ENCODE results near the gene TAF4B. TPM values are rescaled to one million over a fixed set of nuclear protein-coding genes. Genes with fewer than 3 reads are reported as not detected.

TAF4B gene
- polyA plus RNA-seq, 1 of the 3 experiments (the other 2 are of a cell fraction) = 1.3 TPM

DNA sequence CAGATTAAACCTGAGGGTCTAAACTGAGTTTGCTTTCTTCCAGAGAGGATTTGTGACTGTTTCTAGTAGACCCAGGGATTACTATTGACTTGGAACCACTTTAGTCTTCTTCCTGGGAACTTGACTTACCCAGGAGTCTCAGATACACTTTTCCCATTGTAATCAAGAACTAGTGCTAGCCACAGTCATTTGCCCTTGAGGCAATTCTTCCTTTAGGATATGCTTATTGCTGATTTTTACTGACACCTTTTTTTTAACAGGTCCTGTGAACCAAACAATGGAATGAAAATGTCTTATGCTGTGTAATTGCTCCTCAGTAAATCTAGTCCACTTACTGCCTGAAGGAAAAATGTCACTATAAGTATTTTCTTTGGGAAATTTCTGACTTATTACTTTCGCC lies 78.3 kb downstream of the TAF4B start (continued):
- TF ChIP-seq, protein P1, sequence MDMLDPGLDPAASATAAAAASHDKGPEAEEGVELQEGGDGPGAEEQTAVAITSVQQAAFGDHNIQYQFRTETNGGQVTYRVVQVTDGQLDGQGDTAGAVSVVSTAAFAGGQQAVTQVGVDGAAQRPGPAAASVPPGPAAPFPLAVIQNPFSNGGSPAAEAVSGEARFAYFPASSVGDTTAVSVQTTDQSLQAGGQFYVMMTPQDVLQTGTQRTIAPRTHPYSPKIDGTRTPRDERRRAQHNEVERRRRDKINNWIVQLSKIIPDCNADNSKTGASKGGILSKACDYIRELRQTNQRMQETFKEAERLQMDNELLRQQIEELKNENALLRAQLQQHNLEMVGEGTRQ (IDR thresholded peaks at IDR 0.05; ENCODE audit: borderline replicate concordance, low read depth, low read length) = no peak
- no peak for TF ChIP-seq FOSL2 (IDR thresholded peaks at IDR 0.05; ENCODE audit: borderline replicate concordance, low read depth)
- TF ChIP-seq RAD21 (IDR thresholded peaks at IDR 0.05; ENCODE audit: low read length) = no peak

DNA sequence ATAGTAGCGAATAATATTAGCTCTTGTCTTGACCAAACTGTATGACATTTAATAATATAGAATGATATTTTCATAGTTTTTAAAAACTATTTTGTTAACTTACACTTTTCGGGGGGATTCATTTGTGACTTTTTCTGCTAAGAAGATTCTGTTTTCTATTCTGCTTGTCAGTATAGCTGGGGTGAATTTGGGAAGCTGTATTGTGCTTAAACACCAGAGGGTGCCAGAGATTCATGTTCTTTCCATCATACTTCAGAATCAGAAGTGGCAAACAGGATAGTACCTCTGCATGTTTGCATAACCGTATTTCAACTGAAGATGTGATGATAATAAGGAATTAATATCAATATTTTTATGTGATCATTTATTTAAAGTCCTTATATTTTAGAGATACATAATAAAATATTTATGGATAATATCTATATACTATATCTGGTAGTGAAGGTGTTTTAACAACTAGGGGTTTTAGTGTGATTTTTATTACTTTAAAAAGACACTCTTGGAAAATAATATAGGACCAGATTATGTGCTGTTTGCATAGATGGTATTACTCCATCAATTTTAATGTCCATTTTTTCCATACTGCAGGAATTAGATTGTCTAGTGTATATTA lies 81.0 kb downstream of the TAF4B start:
- H3K9me2 ChIP-seq = no peaks in the 10 kb centered on the region
- H3K79me2 ChIP-seq (ENCODE audit: insufficient read depth) = no peaks in the 10 kb centered on the region
- peaks cover 0 to 2% of the 10 kb centered on the region in 2 experiments; a peak in 1 of 4 replicates for H3K4me1 ChIP-seq (ENCODE audit: control insufficient read depth in 1 of 2, insufficient read depth in 2 of 2, low read depth in 1 of 2, low read length in 1 of 2)
- H3K27me3 ChIP-seq (ENCODE audit: insufficient read depth) = no peaks in the 10 kb centered on the region
- TF ChIP-seq, protein P1 (IDR thresholded peaks at IDR 0.05; ENCODE audit: borderline replicate concordance, low read depth, low read length) = no peak
- TF ChIP-seq JUND (IDR thresholded peaks at IDR 0.05) (no peak), SMC3 (IDR thresholded peaks at IDR 0.05; ENCODE audit: low read depth, low read length) (peak; percentile 87), MXI1 (IDR thresholded peaks at IDR 0.05; ENCODE audit: low read depth, low read length) (no peak), MEF2A (IDR thresholded peaks at IDR 0.05; ENCODE audit: borderline replicate concordance, low read depth) (no peak), RAD21 (IDR thresholded peaks at IDR 0.05; ENCODE audit: low read length) (peak; percentile 92)
- TF ChIP-seq, protein P2, sequence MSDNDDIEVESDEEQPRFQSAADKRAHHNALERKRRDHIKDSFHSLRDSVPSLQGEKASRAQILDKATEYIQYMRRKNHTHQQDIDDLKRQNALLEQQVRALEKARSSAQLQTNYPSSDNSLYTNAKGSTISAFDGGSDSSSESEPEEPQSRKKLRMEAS (IDR thresholded peaks at IDR 0.05; ENCODE audit: low read depth) = no peak
- TF ChIP-seq, protein P3, sequence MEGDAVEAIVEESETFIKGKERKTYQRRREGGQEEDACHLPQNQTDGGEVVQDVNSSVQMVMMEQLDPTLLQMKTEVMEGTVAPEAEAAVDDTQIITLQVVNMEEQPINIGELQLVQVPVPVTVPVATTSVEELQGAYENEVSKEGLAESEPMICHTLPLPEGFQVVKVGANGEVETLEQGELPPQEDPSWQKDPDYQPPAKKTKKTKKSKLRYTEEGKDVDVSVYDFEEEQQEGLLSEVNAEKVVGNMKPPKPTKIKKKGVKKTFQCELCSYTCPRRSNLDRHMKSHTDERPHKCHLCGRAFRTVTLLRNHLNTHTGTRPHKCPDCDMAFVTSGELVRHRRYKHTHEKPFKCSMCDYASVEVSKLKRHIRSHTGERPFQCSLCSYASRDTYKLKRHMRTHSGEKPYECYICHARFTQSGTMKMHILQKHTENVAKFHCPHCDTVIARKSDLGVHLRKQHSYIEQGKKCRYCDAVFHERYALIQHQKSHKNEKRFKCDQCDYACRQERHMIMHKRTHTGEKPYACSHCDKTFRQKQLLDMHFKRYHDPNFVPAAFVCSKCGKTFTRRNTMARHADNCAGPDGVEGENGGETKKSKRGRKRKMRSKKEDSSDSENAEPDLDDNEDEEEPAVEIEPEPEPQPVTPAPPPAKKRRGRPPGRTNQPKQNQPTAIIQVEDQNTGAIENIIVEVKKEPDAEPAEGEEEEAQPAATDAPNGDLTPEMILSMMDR (IDR thresholded peaks at IDR 0.05) = peak; percentile 83
- TF ChIP-seq, protein P4, sequence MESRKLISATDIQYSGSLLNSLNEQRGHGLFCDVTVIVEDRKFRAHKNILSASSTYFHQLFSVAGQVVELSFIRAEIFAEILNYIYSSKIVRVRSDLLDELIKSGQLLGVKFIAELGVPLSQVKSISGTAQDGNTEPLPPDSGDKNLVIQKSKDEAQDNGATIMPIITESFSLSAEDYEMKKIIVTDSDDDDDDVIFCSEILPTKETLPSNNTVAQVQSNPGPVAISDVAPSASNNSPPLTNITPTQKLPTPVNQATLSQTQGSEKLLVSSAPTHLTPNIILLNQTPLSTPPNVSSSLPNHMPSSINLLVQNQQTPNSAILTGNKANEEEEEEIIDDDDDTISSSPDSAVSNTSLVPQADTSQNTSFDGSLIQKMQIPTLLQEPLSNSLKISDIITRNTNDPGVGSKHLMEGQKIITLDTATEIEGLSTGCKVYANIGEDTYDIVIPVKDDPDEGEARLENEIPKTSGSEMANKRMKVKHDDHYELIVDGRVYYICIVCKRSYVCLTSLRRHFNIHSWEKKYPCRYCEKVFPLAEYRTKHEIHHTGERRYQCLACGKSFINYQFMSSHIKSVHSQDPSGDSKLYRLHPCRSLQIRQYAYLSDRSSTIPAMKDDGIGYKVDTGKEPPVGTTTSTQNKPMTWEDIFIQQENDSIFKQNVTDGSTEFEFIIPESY (IDR thresholded peaks at IDR 0.05; ENCODE audit: borderline replicate concordance, low read depth) = no peak
- TF ChIP-seq, protein P5, sequence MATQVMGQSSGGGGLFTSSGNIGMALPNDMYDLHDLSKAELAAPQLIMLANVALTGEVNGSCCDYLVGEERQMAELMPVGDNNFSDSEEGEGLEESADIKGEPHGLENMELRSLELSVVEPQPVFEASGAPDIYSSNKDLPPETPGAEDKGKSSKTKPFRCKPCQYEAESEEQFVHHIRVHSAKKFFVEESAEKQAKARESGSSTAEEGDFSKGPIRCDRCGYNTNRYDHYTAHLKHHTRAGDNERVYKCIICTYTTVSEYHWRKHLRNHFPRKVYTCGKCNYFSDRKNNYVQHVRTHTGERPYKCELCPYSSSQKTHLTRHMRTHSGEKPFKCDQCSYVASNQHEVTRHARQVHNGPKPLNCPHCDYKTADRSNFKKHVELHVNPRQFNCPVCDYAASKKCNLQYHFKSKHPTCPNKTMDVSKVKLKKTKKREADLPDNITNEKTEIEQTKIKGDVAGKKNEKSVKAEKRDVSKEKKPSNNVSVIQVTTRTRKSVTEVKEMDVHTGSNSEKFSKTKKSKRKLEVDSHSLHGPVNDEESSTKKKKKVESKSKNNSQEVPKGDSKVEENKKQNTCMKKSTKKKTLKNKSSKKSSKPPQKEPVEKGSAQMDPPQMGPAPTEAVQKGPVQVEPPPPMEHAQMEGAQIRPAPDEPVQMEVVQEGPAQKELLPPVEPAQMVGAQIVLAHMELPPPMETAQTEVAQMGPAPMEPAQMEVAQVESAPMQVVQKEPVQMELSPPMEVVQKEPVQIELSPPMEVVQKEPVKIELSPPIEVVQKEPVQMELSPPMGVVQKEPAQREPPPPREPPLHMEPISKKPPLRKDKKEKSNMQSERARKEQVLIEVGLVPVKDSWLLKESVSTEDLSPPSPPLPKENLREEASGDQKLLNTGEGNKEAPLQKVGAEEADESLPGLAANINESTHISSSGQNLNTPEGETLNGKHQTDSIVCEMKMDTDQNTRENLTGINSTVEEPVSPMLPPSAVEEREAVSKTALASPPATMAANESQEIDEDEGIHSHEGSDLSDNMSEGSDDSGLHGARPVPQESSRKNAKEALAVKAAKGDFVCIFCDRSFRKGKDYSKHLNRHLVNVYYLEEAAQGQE (IDR thresholded peaks at IDR 0.05; ENCODE audit: low read depth, low read length) = no peak
- WGBS (ENCODE audit: low lambda C conversion rate) = 33% methylated on average over 3 of the region's 3 CpGs
- no peak overlapping the region for H3K4me2 ChIP-seq
- peaks cover 3% of the 10 kb centered on the region for H3F3A ChIP-seq (replicated peaks; ENCODE audit: insufficient read depth)
- no peaks in the 10 kb centered on the region for H3K9me3 ChIP-seq
- H2AFZ ChIP-seq (ENCODE audit: low read depth) = no peak overlapping the region
- no peak overlapping the region; a peak in 1 of 4 replicates for H3K4me3 ChIP-seq (ENCODE audit: low read depth in 2 of 2, low read length in 1 of 2)
- ChIA-PET CTCF (interaction anchor here (0.6 to 3.8 kb wide), 24 partner anchors 12 to 1049 kb away, joined by 3 to 19 read pairs (median 4); partner anchors contain the start of gene KCTD1), POLR2A (no interaction called here)
- H3K9ac ChIP-seq = no peak overlapping the region
- no peaks in the 10 kb centered on the region for H4K20me1 ChIP-seq (ENCODE audit: insufficient read depth)
- H3K27ac ChIP-seq (ENCODE audit: low read depth in 2 of 2, low read length in 1 of 2) = no peak overlapping the region
- H3K36me3 ChIP-seq (replicated peaks in 1 of 2; ENCODE audit: control insufficient read depth in 1 of 2, insufficient read depth in 2 of 2, low read length in 1 of 2) = no peaks in the 10 kb centered on the region
- DNase-seq = peak; percentile 54

Data from SK-N-SH (cell line).